Activated CD4-positive, alpha-beta T cell treated with anti-CD3 and anti-CD28 coated beads, Interleukin-2, amount 50 U/mL, for 16 hours (primary cell): ENCODE measurements around the gene KLK6.

Experiments used
- DNase-seq: peaks from one replicate; pipeline ENCODE4 v3.0.0-alpha.2; 2020

KLK6 gene

GRCh38 chr19:50947123-50947522, 22.3 kb downstream of the KLK6 start:
- DNase-seq = no peak

- DNase-seq = no peak
Observed at GRCh38 chr19:50944795-50945194, 24.6 kb downstream of the KLK6 start.

GRCh38 chr19:50943074-50943828, 26.1 kb downstream of the KLK6 start:
- no peak for DNase-seq

- no peak for DNase-seq
Observed at GRCh38 chr19:50939596-50939995, 29.8 kb downstream of the KLK6 start.

- DNase-seq = no peak
Observed at GRCh38 chr19:50933640-50934039, 35.8 kb downstream of the KLK6 start.

- no peak for DNase-seq
Observed at GRCh38 chr19:50932690-50933083, 36.7 kb downstream of the KLK6 start.

- no peak for DNase-seq
Observed at GRCh38 chr19:50932018-50932689, 37.2 kb downstream of the KLK6 start.

GRCh38 chr19:50931023-50931422, 38.4 kb downstream of the KLK6 start:
- DNase-seq = no peak

- DNase-seq = no peak
Observed at GRCh38 chr19:50928831-50929230, 40.6 kb downstream of the KLK6 start.

- no peak for DNase-seq
Observed at GRCh38 chr19:50926144-50926543, 43.2 kb downstream of the KLK6 start.

- no peak for DNase-seq
Observed at GRCh38 chr19:50925734-50926133, 43.7 kb downstream of the KLK6 start.

- DNase-seq = no peak
Observed at GRCh38 chr19:50924586-50924985, 44.8 kb downstream of the KLK6 start.

- DNase-seq = peak; percentile 86
Observed at GRCh38 chr19:50922317-50922853, 47.0 kb downstream of the KLK6 start.

GRCh38 chr19:50921426-50922316, 47.7 kb downstream of the KLK6 start:
- no peak for DNase-seq

GRCh38 chr19:50916069-50916468, 53.3 kb downstream of the KLK6 start:
- DNase-seq = no peak

- DNase-seq = no peak
Observed at GRCh38 chr19:50912727-50913716, 56.4 kb downstream of the KLK6 start.

GRCh38 chr19:50912102-50912599, 57.2 kb downstream of the KLK6 start:
- no peak for DNase-seq

GRCh38 chr19:50911206-50912101, 57.9 kb downstream of the KLK6 start, which contains the start of gene KLK4:
Gene KLK4 (minus strand): TSS chr19:50911395. CDS start chr19:50910738, 657 bp downstream.
- DNase-seq = no peak

- DNase-seq = no peak
Observed at GRCh38 chr19:50910722-50911121, 58.7 kb downstream of the KLK6 start.

GRCh38 chr19:50909240-50910070, 59.9 kb downstream of the KLK6 start:
- peak; percentile 37 for DNase-seq
